GM23338 (cell line): Measurements from ENCODE around the gene ANKRD49. TPM values are rescaled to one million over a fixed set of nuclear protein-coding genes. Genes with fewer than 3 reads are reported as not detected.

Source experiments
- ATAC-seq: fragments of 200-7000 bp; cut with Tn5 transposase; 3 replicates; pipeline ENCODE4 v1.9.1; 2020
- DNase-seq: peaks from one replicate; pipeline ENCODE4 v3.0.0-alpha.2; 2015; ENCODE audit warnings: low spot score
- H2AFZ ChIP-seq: fragments of 200-600 bp; sonication (generic); 2 replicates; pipeline ENCODE4 v1.8.0; 2016; ENCODE audit warnings: antibody characterized with exemption, mild to moderate bottlenecking, moderate library complexity
- H3F3A ChIP-seq: fragments of 200-600 bp; sonication (generic); replicated peaks from 2 replicates; pipeline ENCODE4 v1.8.0; 2017; ENCODE audit warnings: antibody characterized with exemption, mixed run types, low read depth
- H3K27ac ChIP-seq: fragments of 200-600 bp; sonication (generic); 2 replicates; pipeline ENCODE4 v1.6.1; 2016; ENCODE audit warnings: low read depth
- H3K27me3 ChIP-seq: fragments of 200-600 bp; sonication (generic); 2 replicates; pipeline ENCODE4 v1.8.0; 2016; ENCODE audit warnings: mild to moderate bottlenecking, mixed run types, moderate library complexity; ENCODE audit not compliant: insufficient read depth
- H3K36me3 ChIP-seq: fragments of 200-600 bp; sonication (generic); 2 replicates; pipeline ENCODE4 v1.8.0; 2016; ENCODE audit warnings: mild to moderate bottlenecking; ENCODE audit not compliant: insufficient read depth
- H3K4me1 ChIP-seq: fragments of 200-600 bp; sonication (generic); 2 replicates; pipeline ENCODE4 v1.8.0; 2016; ENCODE audit warnings: mild to moderate bottlenecking, moderate library complexity; ENCODE audit not compliant: insufficient read depth
- H3K4me2 ChIP-seq: fragments of 200-600 bp; sonication (generic); 2 replicates; pipeline ENCODE4 v1.7.1; 2017; ENCODE audit warnings: mixed run types
- H3K4me3 ChIP-seq: fragments of 200-600 bp; sonication (generic); 2 replicates; pipeline ENCODE4 v1.6.1; 2016; ENCODE audit warnings: mixed run types
- H3K79me2 ChIP-seq: fragments of 200-600 bp; sonication (generic); replicated peaks from 2 replicates; pipeline ENCODE4 v1.8.0; 2017; ENCODE audit warnings: mild to moderate bottlenecking; ENCODE audit not compliant: insufficient read depth
- H3K9me2 ChIP-seq: fragments of 200-600 bp; sonication (generic); 2 replicates; pipeline ENCODE4 v1.8.0; 2017; ENCODE audit not compliant: insufficient read depth
- H4K20me1 ChIP-seq: fragments of 200-600 bp; sonication (generic); replicated peaks from 2 replicates; pipeline ENCODE4 v1.8.0; 2017; ENCODE audit warnings: mild to moderate bottlenecking; ENCODE audit not compliant: insufficient read depth
- H3K27ac Mint-ChIP-seq: 2 replicates; pipeline ENCODE4 v1.8.0; 2020; ENCODE audit warnings: inconsistent platforms, mild to moderate bottlenecking, moderate library complexity, mixed read lengths
- H3K27me3 Mint-ChIP-seq: 3 replicates; pipeline ENCODE4 v1.8.0; 2022; ENCODE audit warnings: low read depth, mild to moderate bottlenecking, moderate library complexity, mixed read lengths, inconsistent platforms; ENCODE audit not compliant: insufficient read depth, poor library complexity
- H3K36me3 Mint-ChIP-seq: 3 replicates; pipeline ENCODE4 v1.8.0; 2021; ENCODE audit warnings: low read depth, mild to moderate bottlenecking, inconsistent platforms, moderate library complexity, mixed read lengths
- H3K4me1 Mint-ChIP-seq: 3 replicates; pipeline ENCODE4 v1.8.0; 2020; ENCODE audit warnings: mild to moderate bottlenecking, inconsistent platforms, mixed read lengths
- H3K4me3 Mint-ChIP-seq: 3 replicates; pipeline ENCODE4 v1.8.0; 2021; ENCODE audit warnings: moderate library complexity, mild to moderate bottlenecking, inconsistent platforms, mixed read lengths
- H3K9me3 Mint-ChIP-seq: 3 replicates; pipeline ENCODE4 v1.8.0; 2020; ENCODE audit warnings: moderate library complexity, mild to moderate bottlenecking, inconsistent platforms, mixed read lengths
- CREB1 ChIP-seq: fragments of 250-450 bp; sonication (Bioruptor Pico); IDR thresholded peaks from 2 replicates; pipeline ENCODE4 v1.5.0; 2020; ENCODE audit warnings: low read depth, mild to moderate bottlenecking, moderate library complexity
- CTCF ChIP-seq, 2 experiments: fragments of 200-600 bp in 1 of 2; sonication (generic) in 1 of 2; conservative IDR thresholded peaks; 2 replicates each; pipeline versions ENCODE4 v1.5.1 to v1.6.1; 2016 to 2017; ENCODE audit warnings: antibody characterized with exemption in 2 of 2, low read depth in 2 of 2, mild to moderate bottlenecking in 2 of 2, moderate library complexity in 1 of 2
- EZH2phosphoT487 ChIP-seq: fragments of 200-600 bp; sonication (generic); IDR thresholded peaks from one replicate; pipeline ENCODE4 v1.8.1; 2018; ENCODE audit warnings: antibody characterized with exemption; ENCODE audit not compliant: unreplicated experiment
- JUNB ChIP-seq: IDR thresholded peaks from one replicate; pipeline ENCODE4 v1.6.1; 2016; ENCODE audit warnings: antibody characterized with exemption; ENCODE audit not compliant: unreplicated experiment
- NANOG ChIP-seq: IDR thresholded peaks from 2 replicates; pipeline ENCODE4 v1.6.1; 2016; ENCODE audit warnings: antibody characterized with exemption, borderline replicate concordance
- POLR2AphosphoS5 ChIP-seq: IDR thresholded peaks from 2 replicates; pipeline ENCODE4 v1.6.1; 2016; ENCODE audit warnings: antibody characterized with exemption, low read depth
- STAT1 ChIP-seq: IDR thresholded peaks from one replicate; pipeline ENCODE4 v1.6.1; 2016; ENCODE audit warnings: antibody characterized with exemption; ENCODE audit not compliant: unreplicated experiment
- ZNF114 ChIP-seq: fragments of 250-450 bp; sonication (Bioruptor Pico); IDR thresholded peaks from 2 replicates; pipeline ENCODE4 v1.5.0; 2020; ENCODE audit warnings: mild to moderate bottlenecking, moderate library complexity
- ZNF331 ChIP-seq: fragments of 250-450 bp; sonication (Bioruptor Pico); IDR thresholded peaks from 2 replicates; pipeline ENCODE4 v1.5.0; 2020; ENCODE audit warnings: low read depth, mild to moderate bottlenecking, moderate library complexity
- ZNF462 ChIP-seq: fragments of 250-450 bp; sonication (Bioruptor Pico); IDR thresholded peaks from 2 replicates; pipeline ENCODE4 v1.5.0; 2020; ENCODE audit warnings: mild to moderate bottlenecking, moderate library complexity
- polyA plus RNA-seq: library from polyadenylated mRNA; unstranded; fragments of >200 nt; fragmentation: Nextera tagmentation; extraction: Ambion mirVana; gene quantifications from 2 replicates; pipeline ENCODE4 v1.2.1, GENCODE V29; 2016
- total RNA-seq: library from RNA; depleted of rRNA; stranded (reverse); fragments of >200 nt; shearing (Covaris generic); gene quantifications from 2 replicates; pipeline ENCODE4 v1.2.3, GENCODE V29; 2014

The ANKRD49 gene
- total and polyA plus RNA-seq, 2 experiments from 2014 or later: 16.0 to 35.2 TPM

- TF ChIP-seq ZNF462: no peak
- TF ChIP-seq STAT1: no peak
- no peak for TF ChIP-seq JUNB
Observed at GRCh38 chr11:94457118-94458029, 36.4 kb upstream of the ANKRD49 start (continued).

DNA sequence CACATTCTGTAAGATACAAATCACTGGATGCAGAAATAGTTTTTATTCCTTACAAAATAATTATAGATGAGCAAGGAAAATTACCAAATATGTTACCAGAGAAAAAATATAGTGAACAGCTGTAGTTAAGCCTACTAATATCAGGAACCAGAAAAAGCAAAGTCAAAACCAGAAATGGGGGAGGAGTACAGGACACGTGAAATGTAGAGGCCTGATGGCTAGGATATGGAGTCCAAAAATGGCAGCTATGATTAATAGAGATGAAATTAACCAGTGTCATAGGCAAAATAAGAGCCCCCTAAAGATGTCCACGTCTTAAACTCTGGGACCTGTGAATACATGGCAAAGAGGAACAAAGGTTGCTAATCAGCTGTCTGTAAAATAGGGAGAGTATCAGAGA is 34.2 kb upstream of the ANKRD49 start:
- Histone ChIP-seq H3K4me1 (no peaks in the 10 kb centered on the region), H2AFZ (no peak overlapping the region), H3F3A (no peaks in the 10 kb centered on the region), H3K4me2 (no peak overlapping the region), H3K79me2 (no peaks in the 10 kb centered on the region), H4K20me1 (no peaks in the 10 kb centered on the region), H3K4me3 (no peak overlapping the region), H3K9me2 (no peaks in the 10 kb centered on the region), H3K36me3 (peaks cover 7% of the 10 kb centered on the region; the same call in 1 of the 2 replicates), H3K27me3 (no peaks in the 10 kb centered on the region), H3K27ac (no peak overlapping the region)
- ATAC-seq (no peak), DNase-seq (no peak)
- H3K27me3 Mint-ChIP-seq: no peaks in the 10 kb centered on the region
- H3K27ac Mint-ChIP-seq: no peak overlapping the region
- no peak overlapping the region for H3K4me3 Mint-ChIP-seq
- H3K9me3 Mint-ChIP-seq: no peaks in the 10 kb centered on the region; the same call in 2 of the 3 replicates
- peaks cover 45% of the 10 kb centered on the region for H3K36me3 Mint-ChIP-seq
- no peaks in the 10 kb centered on the region for H3K4me1 Mint-ChIP-seq
- TF ChIP-seq EZH2phosphoT487: no peak
- no peak for TF ChIP-seq JUNB
- TF ChIP-seq CREB1 (CRISPR knock-in tag): no peak
- TF ChIP-seq POLR2AphosphoS5: no peak
- no peak for TF ChIP-seq NANOG
- TF ChIP-seq CTCF (conservative IDR thresholded peaks at IDR 0.05; ENCODE audit: low read depth in 2 of 2): no peak
- no peak for TF ChIP-seq ZNF114 (CRISPR knock-in tag)
- no peak for TF ChIP-seq ZNF331 (CRISPR knock-in tag)
- no peak for TF ChIP-seq STAT1
